Omental fat pad (tissue), 4 donors: ENCODE results near the gene NT5DC1. TPM values are rescaled to one million over a fixed set of nuclear protein-coding genes. Genes with fewer than 3 reads are reported as not detected.

Experiments
- ATAC-seq: fragments of 150-250 bp; one replicate; pipeline ENCODE4 v1.9.1; 2016; ENCODE audit warnings: mild to moderate bottlenecking, moderate library complexity; ENCODE audit not compliant: low FRiP score
- DNase-seq: peaks from one replicate; pipeline ENCODE4 v3.0.0-alpha.2; 2019; ENCODE audit warnings: low spot score
- total RNA-seq, 4 donors: library from RNA; depleted of rRNA; stranded (reverse); fragments of >200 nt; gene quantifications; one replicate each; pipeline ENCODE4 v1.1.0, GENCODE V29; 2016
- TF ChIP-seq, protein P1 (sequence below), 3 donors: fragments of 450-650 bp; IDR thresholded peaks; one replicate each; pipeline ENCODE4 v1.5.1; 2016 to 2017; ENCODE audit warnings: antibody characterized with exemption in 3 of 3, mild to moderate bottlenecking in 3 of 3, moderate library complexity in 2 of 3

The NT5DC1 gene
- total RNA-seq, 4 donors from 2014 or later = 6.1 to 8.7 (median 8.2) TPM

DNA sequence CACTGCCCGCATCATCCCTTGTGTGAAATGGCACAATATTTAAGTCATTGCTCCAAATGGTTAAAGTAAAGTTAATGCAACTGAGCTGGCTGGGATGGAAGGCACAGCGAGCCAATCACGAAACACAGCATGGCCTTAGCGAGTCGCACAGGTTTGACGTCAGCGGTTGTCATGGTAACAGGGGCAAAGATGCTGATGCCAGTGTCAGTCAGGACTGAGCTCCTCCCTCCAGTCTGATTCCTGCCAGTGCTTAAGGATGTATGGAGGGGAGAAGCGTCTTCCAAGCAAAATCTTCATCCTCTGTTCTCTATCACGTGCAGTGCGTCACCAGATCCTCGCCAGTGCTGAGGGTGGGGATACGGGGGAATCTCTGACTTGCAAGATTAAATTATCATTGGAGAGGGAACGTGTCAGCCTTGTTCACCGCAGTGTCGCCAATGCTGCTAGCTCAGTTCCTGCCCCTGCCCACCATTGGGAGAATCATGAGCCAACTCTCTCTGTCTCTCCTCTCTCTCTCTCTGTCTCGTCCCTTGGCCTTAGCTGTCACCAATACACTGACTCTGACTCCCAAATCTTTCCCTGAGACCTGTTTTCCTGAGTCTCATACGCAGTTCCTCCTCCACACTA lies 128.7 kb downstream of the NT5DC1 start:
- DNase-seq (peak; percentile 50), ATAC-seq (peak; percentile 23)
- TF ChIP-seq, protein P1, sequence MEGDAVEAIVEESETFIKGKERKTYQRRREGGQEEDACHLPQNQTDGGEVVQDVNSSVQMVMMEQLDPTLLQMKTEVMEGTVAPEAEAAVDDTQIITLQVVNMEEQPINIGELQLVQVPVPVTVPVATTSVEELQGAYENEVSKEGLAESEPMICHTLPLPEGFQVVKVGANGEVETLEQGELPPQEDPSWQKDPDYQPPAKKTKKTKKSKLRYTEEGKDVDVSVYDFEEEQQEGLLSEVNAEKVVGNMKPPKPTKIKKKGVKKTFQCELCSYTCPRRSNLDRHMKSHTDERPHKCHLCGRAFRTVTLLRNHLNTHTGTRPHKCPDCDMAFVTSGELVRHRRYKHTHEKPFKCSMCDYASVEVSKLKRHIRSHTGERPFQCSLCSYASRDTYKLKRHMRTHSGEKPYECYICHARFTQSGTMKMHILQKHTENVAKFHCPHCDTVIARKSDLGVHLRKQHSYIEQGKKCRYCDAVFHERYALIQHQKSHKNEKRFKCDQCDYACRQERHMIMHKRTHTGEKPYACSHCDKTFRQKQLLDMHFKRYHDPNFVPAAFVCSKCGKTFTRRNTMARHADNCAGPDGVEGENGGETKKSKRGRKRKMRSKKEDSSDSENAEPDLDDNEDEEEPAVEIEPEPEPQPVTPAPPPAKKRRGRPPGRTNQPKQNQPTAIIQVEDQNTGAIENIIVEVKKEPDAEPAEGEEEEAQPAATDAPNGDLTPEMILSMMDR (IDR thresholded peaks at IDR 0.05) = no peak

DNA sequence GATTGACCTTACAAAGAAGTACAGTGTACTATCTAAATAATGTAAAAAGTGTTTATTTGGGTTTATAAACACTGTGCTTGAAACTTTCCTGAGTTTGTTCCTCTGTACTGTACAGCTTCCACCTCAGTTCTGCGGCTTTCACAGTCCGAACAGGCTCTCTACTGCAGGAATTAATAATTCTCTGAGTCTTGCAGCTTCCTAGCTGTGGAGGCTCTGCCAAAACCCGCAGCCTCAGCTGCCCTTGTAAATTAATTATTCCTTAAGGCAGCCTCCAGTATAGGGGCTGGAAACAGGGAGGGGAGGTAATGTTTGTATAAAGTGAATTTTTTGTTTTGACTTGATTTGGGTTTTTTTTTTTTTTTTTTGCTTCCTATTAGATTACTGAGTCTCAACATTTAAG lies 134.0 kb downstream of the NT5DC1 start:
- ATAC-seq (no peak), DNase-seq (no peak)
- TF ChIP-seq, protein P1 (IDR thresholded peaks at IDR 0.05) = no peak

DNA sequence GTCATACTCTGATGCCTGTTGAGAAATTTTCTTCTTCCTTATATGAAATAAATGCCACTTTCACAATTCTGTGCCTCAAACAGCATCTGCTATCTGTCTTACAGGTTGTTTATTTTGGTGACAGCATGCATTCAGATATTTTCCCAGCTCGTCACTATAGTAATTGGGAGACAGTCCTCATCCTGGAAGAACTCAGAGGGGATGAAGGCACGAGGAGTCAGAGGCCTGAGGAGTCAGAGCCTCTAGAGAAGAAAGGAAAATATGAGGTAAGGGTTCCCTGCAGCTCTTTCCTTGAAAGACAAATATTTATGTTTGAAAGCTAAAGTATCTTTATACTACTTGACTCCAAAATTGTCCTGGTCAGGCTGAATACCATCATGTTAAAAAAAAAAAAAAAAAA lies 137.4 kb downstream of the NT5DC1 start:
- TF ChIP-seq, protein P1 (IDR thresholded peaks at IDR 0.05) = no peak
- ATAC-seq (no peak), DNase-seq (no peak)

DNA sequence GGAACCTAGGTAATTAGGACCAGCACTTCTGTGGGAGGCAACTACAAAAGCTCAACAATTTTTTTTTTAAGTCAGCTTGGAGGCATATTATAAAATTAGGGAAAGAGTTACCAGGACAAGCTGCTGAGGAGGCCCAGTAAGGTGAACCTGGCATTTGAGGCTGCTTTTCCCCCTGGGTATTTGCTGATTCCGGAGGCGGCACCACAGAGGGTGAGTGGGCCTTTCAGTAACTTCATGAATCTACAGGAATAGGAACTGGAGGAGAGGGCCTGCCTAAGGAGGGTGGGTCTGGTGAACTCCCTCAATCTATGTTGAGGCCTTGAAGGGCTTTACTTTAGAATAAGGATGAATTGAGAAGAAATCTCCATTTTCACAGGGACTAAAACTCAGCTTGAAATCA lies 138.6 kb downstream of the NT5DC1 start:
- ATAC-seq (no peak), DNase-seq (no peak)
- TF ChIP-seq, protein P1 (IDR thresholded peaks at IDR 0.05) = no peak

DNA sequence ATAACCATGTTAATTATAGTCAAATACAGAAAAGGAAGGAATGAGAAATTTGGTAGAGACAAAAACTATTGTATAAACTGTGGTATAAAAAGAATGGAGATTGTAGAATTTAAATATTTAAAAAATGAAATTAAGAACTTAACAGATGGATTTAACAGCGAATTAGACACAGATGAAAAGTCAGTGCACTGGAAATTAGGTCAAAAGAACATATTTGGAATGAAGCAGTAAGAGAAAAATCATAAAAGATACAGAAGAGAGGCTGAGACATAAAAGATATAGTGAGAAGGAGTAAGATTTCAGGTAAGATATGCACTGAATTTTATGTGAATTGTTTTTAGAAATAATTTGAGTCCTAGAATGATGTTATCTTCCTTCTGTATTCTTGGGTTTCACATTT lies 139.2 kb downstream of the NT5DC1 start:
- TF ChIP-seq, protein P1 (IDR thresholded peaks at IDR 0.05) = no peak
- DNase-seq (no peak), ATAC-seq (no peak)

DNA sequence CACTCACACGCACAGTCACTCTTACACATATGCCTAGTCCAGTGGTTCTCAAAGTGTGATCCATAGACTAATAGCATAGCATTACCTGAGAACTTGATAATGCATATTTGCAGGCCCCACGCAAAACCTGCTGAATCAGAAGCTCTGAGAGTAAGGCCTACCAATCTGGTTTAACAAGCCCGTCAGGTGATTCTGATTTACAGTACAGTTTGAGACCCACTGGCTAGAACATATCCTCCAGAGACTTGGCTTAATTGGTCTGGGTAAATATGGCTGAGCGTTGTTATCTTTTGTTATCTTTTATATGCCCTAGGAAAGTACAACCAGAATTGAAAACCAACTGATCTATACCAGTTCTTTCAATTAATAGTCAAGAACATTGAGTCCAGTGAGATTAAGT lies 143.6 kb downstream of the NT5DC1 start:
- ATAC-seq (no peak), DNase-seq (no peak)
- TF ChIP-seq, protein P1 (IDR thresholded peaks at IDR 0.05) = no peak

DNA sequence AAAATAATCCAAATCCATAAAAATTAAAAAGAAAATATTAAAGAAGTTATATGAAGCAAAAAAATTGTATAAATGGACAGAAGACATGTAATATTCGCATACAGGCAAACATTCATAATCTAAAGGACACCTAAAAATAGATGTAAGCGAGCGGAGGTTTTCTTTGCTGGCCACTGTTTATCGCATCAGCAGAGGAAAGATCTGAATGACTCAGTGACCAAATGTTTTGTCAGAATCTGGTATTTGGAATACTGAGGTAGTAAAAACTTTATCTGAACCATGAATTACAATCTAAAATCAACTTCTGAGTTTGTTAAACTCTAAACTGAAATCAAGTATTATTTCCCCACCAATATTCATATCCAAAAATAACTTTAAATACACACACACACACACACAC lies 145.4 kb downstream of the NT5DC1 start:
- DNase-seq (no peak), ATAC-seq (no peak)
- TF ChIP-seq, protein P1 (IDR thresholded peaks at IDR 0.05) = no peak
